Tibial artery (tissue), 4 donors: ENCODE results near the gene HDGFL1.

Source experiments
- DNase-seq, 2 donors: peaks; one replicate each; pipeline ENCODE4 v3.0.0-alpha.2; 2019
- H3K27ac ChIP-seq, 2 donors: fragments of 200-600 bp; sonication (generic) in 1 of 2; 1 replicate in 1 of 2; 2 replicates in 1 of 2; pipeline ENCODE4 v1.5.1; 2018 to 2019; ENCODE audit warnings: mild to moderate bottlenecking in 1 of 2
- H3K27me3 ChIP-seq, 2 donors: fragments of 200-600 bp; sonication (generic) in 1 of 2; one replicate each; pipeline versions ENCODE4 v1.5.1 to v1.6.0; 2016 to 2019
- H3K36me3 ChIP-seq, 3 donors: fragments of 200-600 bp; sonication (generic) in 2 of 3; one replicate each; pipeline ENCODE4 v1.5.1; 2016 to 2019; ENCODE audit warnings: mild to moderate bottlenecking in 2 of 3
- H3K4me1 ChIP-seq, 4 donors: fragments of 200-600 bp; sonication (generic) in 2 of 4; 1 replicate in 3 of 4; 2 replicates in 1 of 4; pipeline ENCODE4 v1.5.1; 2016 to 2019
- H3K4me3 ChIP-seq, 2 donors: fragments of 200-600 bp; sonication (generic) in 1 of 2; 1 replicate in 1 of 2; 2 replicates in 1 of 2; pipeline ENCODE4 v1.5.1; 2018 to 2019; ENCODE audit warnings: mild to moderate bottlenecking in 2 of 2
- H3K9me3 ChIP-seq, 3 donors: fragments of 200-600 bp; sonication (generic) in 1 of 3; one replicate each; pipeline ENCODE4 v1.5.1; 2016 to 2019
- CTCF ChIP-seq, 2 experiments: fragments of 200-600 bp in 1 of 2; fragments of 450-650 bp in 1 of 2; IDR thresholded peaks; one replicate each; pipeline ENCODE4 v1.5.1; 2017 to 2019; ENCODE audit warnings: antibody characterized with exemption in 2 of 2, mild to moderate bottlenecking in 1 of 2, moderate library complexity in 1 of 2
- intact Hi-C: fragments of 100-400 bp; cut with DNase I; formaldehyde crosslinking; loops from one replicate; pipeline ENCODE4 v1.15.0; 2023; ENCODE audit warnings: low total_unique reads

The HDGFL1 gene

GRCh38 chr6:22605736-22606135 lies 36.4 kb downstream of the HDGFL1 start:
- no peaks in the 10 kb centered on the region for H3K4me1 ChIP-seq
- no peaks in the 10 kb centered on the region for H3K27me3 ChIP-seq
- no peak overlapping the region for H3K27ac ChIP-seq
- no peak for TF ChIP-seq CTCF (IDR thresholded peaks at IDR 0.05)
- H3K4me3 ChIP-seq, result no peak overlapping the region
- intact Hi-C loops, result no loop called here
- no peaks in the 10 kb centered on the region for H3K36me3 ChIP-seq
- no peaks in the 10 kb centered on the region for H3K9me3 ChIP-seq
- DNase-seq, result no peak

- Histone ChIP-seq H3K9me3 (no peaks in the 10 kb centered on the region), H3K4me1 (peaks cover 0 to 27% (median 4%) of the 10 kb centered on the region in 4 donors), H3K27ac (no peak overlapping the region), H3K36me3 (no peaks in the 10 kb centered on the region), H3K27me3 (no peaks in the 10 kb centered on the region), H3K4me3 (no peak overlapping the region)
- DNase-seq, result no peak
- no peak for TF ChIP-seq CTCF (IDR thresholded peaks at IDR 0.05)
- intact Hi-C loops, result no loop called here
These were observed 40.8 kb downstream of the HDGFL1 start for GRCh38 chr6:22610127-22610526.

- H3K27me3 ChIP-seq, result no peaks in the 10 kb centered on the region
- peak overlapping the region; percentile 20 to 36 for H3K27ac ChIP-seq
- no peak for DNase-seq
- no peaks in the 10 kb centered on the region for H3K36me3 ChIP-seq
- TF ChIP-seq CTCF (IDR thresholded peaks at IDR 0.05), result no peak
- H3K4me3 ChIP-seq, result no peak overlapping the region
- no peaks in the 10 kb centered on the region for H3K9me3 ChIP-seq
- H3K4me1 ChIP-seq, result peaks cover 0 to 27% (median 4%) of the 10 kb centered on the region in 4 donors
- intact Hi-C loops, result no loop called here
These were observed 42.9 kb downstream of the HDGFL1 start for GRCh38 chr6:22612236-22612635.

DNA sequence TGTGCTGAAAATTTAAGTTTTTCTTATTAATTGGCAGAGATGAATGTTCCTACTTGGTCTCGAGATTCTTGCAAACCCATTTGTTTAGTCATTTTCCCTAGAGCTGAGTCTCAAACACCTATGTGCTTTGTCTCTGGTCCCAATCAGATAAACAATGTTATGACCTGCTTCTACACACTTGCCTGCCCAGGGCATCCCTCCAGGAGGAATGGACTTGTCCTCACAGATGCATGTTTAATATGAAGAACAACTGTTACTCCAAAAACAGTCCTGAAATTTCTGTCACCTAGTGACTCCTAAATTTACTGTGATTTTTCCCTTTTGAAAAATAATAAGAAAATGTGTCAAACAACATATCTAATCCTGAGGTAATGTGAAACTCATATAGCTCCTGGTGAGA lies 43.7 kb downstream of the HDGFL1 start:
- peak overlapping the region in 1 of 2 donors; percentile 36 for H3K27ac ChIP-seq
- H3K36me3 ChIP-seq, result no peaks in the 10 kb centered on the region
- H3K4me1 ChIP-seq, result peaks cover 0 to 27% (median 4%) of the 10 kb centered on the region in 4 donors
- H3K4me3 ChIP-seq, result no peak overlapping the region
- TF ChIP-seq CTCF (IDR thresholded peaks at IDR 0.05), result no peak
- DNase-seq, result no peak
- peaks cover 0 to 6% (median 5%) of the 10 kb centered on the region in 3 donors for H3K9me3 ChIP-seq
- no peaks in the 10 kb centered on the region for H3K27me3 ChIP-seq
- intact Hi-C loops, result no loop called here

GRCh38 chr6:22613695-22614094 lies 44.3 kb downstream of the HDGFL1 start:
- Histone ChIP-seq H3K9me3 (peaks cover 0 to 6% (median 5%) of the 10 kb centered on the region in 3 donors), H3K4me3 (no peak overlapping the region), H3K27me3 (no peaks in the 10 kb centered on the region), H3K36me3 (no peaks in the 10 kb centered on the region), H3K4me1 (peaks cover 0 to 27% (median 4%) of the 10 kb centered on the region in 4 donors), H3K27ac (no peak overlapping the region)
- DNase-seq, result no peak
- intact Hi-C loops, result no loop called here
- no peak for TF ChIP-seq CTCF (IDR thresholded peaks at IDR 0.05)

DNA sequence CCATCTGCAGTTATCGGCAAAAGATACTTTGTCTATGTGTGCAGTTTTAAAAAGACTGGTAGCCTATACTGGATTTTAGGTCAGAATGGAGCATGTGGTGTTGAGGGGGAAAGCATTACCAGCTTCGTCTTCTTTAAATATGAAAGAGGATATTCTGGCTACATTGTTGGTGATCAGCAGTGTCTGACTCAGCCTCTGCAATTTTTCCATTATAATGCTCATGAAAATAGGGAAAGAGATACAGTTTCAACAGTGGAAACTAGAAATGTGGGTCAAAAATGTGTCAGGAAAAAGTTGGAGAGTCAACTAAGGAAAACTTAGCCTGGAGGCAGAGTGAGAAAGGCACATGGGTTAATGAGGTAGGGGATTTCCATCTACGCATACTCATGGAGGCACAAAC lies 45.2 kb downstream of the HDGFL1 start:
- DNase-seq, result no peak
- H3K9me3 ChIP-seq, result peaks cover 0 to 6% (median 5%) of the 10 kb centered on the region in 3 donors
- peaks cover 0 to 27% (median 4%) of the 10 kb centered on the region in 4 donors for H3K4me1 ChIP-seq
- no peak overlapping the region for H3K4me3 ChIP-seq
- intact Hi-C loops, result no loop called here
- H3K27ac ChIP-seq, result no peak overlapping the region
- no peaks in the 10 kb centered on the region for H3K36me3 ChIP-seq
- TF ChIP-seq CTCF (IDR thresholded peaks at IDR 0.05), result no peak
- H3K27me3 ChIP-seq, result no peaks in the 10 kb centered on the region
